Spleen (tissue), 11 donors: ENCODE measurements around the gene SV2C. TPM values are rescaled to one million over a fixed set of nuclear protein-coding genes. Genes with fewer than 3 reads are reported as not detected.

Source experiments
- DNase-seq: peaks from one replicate; pipeline ENCODE4 v3.0.0-alpha.2; 2020
- H3K27ac ChIP-seq, 8 donors: fragments of 200-600 bp; sonication (generic) in 7 of 8; 1 replicate in 4 of 8; 2 replicates in 4 of 8; pipeline versions ENCODE4 v1.5.0 to v1.8.0; 2016 to 2021; ENCODE audit warnings: inconsistent platforms in 4 of 8, mild to moderate bottlenecking in 4 of 8, moderate library complexity in 1 of 8
- H3K27me3 ChIP-seq, 7 donors: fragments of 200-600 bp; sonication (generic) in 6 of 7; replicated peaks in 1 of 7; 1 replicate in 4 of 7; 2 replicates in 3 of 7; pipeline versions ENCODE4 v1.5.0 to v1.8.0; 2016 to 2021; ENCODE audit warnings: inconsistent platforms in 3 of 7, mild to moderate bottlenecking in 1 of 7
- H3K36me3 ChIP-seq, 6 donors: fragments of 200-600 bp; sonication (generic) in 5 of 6; 1 replicate in 4 of 6; 2 replicates in 2 of 6; pipeline versions ENCODE4 v1.5.0 to v1.8.0; 2016 to 2021; ENCODE audit warnings: inconsistent platforms in 2 of 6
- H3K4me1 ChIP-seq, 6 donors: fragments of 200-600 bp; sonication (generic) in 5 of 6; 1 replicate in 3 of 6; 2 replicates in 3 of 6; pipeline versions ENCODE4 v1.5.0 to v1.8.0; 2016 to 2021; ENCODE audit warnings: inconsistent platforms in 3 of 6
- H3K4me3 ChIP-seq, 8 donors: fragments of 200-600 bp; sonication (generic) in 7 of 8; 1 replicate in 4 of 8; 2 replicates in 4 of 8; pipeline versions ENCODE4 v1.5.0 to v1.8.0; 2016 to 2021; ENCODE audit warnings: inconsistent platforms in 4 of 8, mild to moderate bottlenecking in 4 of 8, moderate library complexity in 2 of 8
- H3K9me3 ChIP-seq, 8 donors: fragments of 200-600 bp; sonication (generic) in 7 of 8; 1 replicate in 4 of 8; 2 replicates in 4 of 8; pipeline versions ENCODE4 v1.5.0 to v1.8.0; 2016 to 2021; ENCODE audit warnings: inconsistent platforms in 4 of 8
- POLR2A ChIP-seq, 3 donors: fragments of 450-650 bp; IDR thresholded peaks; one replicate each; pipeline ENCODE4 v1.5.1; 2017; ENCODE audit warnings: antibody characterized with exemption in 3 of 3, mild to moderate bottlenecking in 1 of 3
- POLR2AphosphoS5 ChIP-seq, 3 donors: sonication (generic); formaldehyde crosslinking; IDR thresholded peaks; one replicate each; pipeline ENCODE4 v1.5.1; 2017; ENCODE audit warnings: antibody characterized with exemption in 3 of 3
- WGBS, 5 donors: extraction: QIAGEN DNeasy Blood & Tissue Kit in 3 of 5; methylation state at CpG; one replicate each; pipeline versions ENCODE4 v1.1.5 to v1.1.7; 2013 to 2018; 5-methylcytosine and 5-hydroxymethylcytosine counted together
- intact Hi-C: fragments of 100-400 bp; cut with DNase I; formaldehyde crosslinking; loops from one replicate; pipeline ENCODE4 v1.15.0; 2023; ENCODE audit warnings: low total_unique reads
- polyA plus RNA-seq, 3 donors: library from polyadenylated mRNA; stranded (reverse); fragments of 200-250 nt; gene quantifications; one replicate each; pipeline ENCODE4 v1.2.1, GENCODE V29; 2013
- total RNA-seq, 7 donors: library from RNA; depleted of rRNA in 3 of 7; stranded (reverse); fragments of >200 nt in 3 of 7; fragmentation: NEBNext Ultra II Directional in 4 of 7; extraction: Animal tissue kit (Norgen Biotek cat#: 25700) in 4 of 7; gene quantifications; one replicate each; pipeline versions ENCODE4 v1.1.0 to v1.2.1, GENCODE V29; 2016 to 2021
- TF ChIP-seq, protein P1 (sequence below), 11 experiments: fragments of 200-600 bp in 7 of 11; fragments of 450-650 bp in 4 of 11; sonication (generic) in 4 of 11; IDR thresholded peaks in 8 of 11; conservative IDR thresholded peaks in 3 of 11; 1 replicate in 7 of 11; 2 replicates in 4 of 11; pipeline versions ENCODE4 v1.4.0 to v1.8.0; 2016 to 2021; ENCODE audit warnings: antibody characterized with exemption in 11 of 11, inconsistent platforms in 4 of 11, mild to moderate bottlenecking in 1 of 11
- donor health status: healthy with polysubstance abuse.
- donor health status: DM: no; HTN: no; CAD: no; lungs with moderate emphysema.
- donor health status: DM: no; HTN: no; CAD: no.
- donor health status: Bipolar disorder and iron deficiency.
- donor health status: healthy.
- donor health status: DM: no; HTN: no; CAD: no.
- donor health status: DM: yes; HTN: yes; CAD: no.

SV2C gene
- total and polyA plus RNA-seq, 10 donors: 0.02 to 0.43 (median 0.11) TPM

DNA sequence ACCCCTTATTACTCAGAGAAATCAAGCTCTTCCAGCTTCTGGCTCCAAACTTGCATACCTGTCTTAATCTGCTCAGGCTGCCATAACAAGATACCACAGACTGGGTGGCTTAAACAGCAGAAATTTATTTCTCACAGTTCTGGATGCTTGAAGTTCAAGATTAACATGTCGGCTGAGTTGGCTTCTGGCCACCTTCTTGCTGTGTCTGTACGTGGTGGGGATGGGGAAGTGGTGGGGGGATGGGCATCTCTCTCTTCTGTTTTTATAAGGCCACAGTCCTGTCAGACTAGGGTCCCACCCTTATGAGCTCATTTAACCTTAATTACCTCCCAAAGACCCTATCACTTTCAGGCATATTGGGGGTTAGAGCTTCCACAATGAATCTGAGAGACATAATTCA is 140.5 kb downstream of the SV2C start:
- Histone ChIP-seq H3K27ac (no peak overlapping the region), H3K27me3 (no peaks in the 10 kb centered on the region), H3K36me3 (no peaks in the 10 kb centered on the region), H3K4me3 (no peak overlapping the region), H3K9me3 (no peaks in the 10 kb centered on the region), H3K4me1 (no peaks in the 10 kb centered on the region)
- intact Hi-C loops: no loop called here
- 13 to 33% (median 23%) methylated on average over 2 of the region's 2 CpGs for WGBS, 5 donors
- no peak for TF ChIP-seq POLR2AphosphoS5 (IDR thresholded peaks at IDR 0.05)
- no peak for DNase-seq

DNA sequence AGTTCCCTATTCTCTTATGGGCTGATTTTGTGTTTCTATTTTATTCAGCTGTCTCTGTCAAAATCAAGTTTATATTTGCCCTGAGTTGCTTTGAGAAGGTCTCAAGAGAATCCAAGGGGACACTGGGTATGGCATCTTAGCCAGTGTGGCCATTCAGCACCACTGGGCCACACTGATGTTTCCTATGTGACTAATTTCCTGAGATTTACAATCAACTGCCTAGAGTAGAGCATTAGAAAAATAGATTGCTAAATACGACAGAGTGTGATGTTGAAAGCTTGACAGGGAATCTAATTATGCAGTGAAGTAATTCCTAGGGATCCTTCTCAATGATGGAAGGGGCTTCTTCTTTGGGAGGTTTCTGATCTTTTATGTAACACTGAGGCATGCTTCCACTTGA is 141.7 kb downstream of the SV2C start:
- Histone ChIP-seq H3K27me3 (no peaks in the 10 kb centered on the region), H3K4me1 (no peaks in the 10 kb centered on the region), H3K27ac (no peak overlapping the region), H3K4me3 (no peak overlapping the region), H3K36me3 (no peaks in the 10 kb centered on the region), H3K9me3 (no peaks in the 10 kb centered on the region)
- intact Hi-C loops: no loop called here
- TF ChIP-seq POLR2AphosphoS5 (IDR thresholded peaks at IDR 0.05) (no peak), POLR2A (IDR thresholded peaks at IDR 0.05) (no peak)
- TF ChIP-seq, protein P1, sequence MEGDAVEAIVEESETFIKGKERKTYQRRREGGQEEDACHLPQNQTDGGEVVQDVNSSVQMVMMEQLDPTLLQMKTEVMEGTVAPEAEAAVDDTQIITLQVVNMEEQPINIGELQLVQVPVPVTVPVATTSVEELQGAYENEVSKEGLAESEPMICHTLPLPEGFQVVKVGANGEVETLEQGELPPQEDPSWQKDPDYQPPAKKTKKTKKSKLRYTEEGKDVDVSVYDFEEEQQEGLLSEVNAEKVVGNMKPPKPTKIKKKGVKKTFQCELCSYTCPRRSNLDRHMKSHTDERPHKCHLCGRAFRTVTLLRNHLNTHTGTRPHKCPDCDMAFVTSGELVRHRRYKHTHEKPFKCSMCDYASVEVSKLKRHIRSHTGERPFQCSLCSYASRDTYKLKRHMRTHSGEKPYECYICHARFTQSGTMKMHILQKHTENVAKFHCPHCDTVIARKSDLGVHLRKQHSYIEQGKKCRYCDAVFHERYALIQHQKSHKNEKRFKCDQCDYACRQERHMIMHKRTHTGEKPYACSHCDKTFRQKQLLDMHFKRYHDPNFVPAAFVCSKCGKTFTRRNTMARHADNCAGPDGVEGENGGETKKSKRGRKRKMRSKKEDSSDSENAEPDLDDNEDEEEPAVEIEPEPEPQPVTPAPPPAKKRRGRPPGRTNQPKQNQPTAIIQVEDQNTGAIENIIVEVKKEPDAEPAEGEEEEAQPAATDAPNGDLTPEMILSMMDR (IDR thresholded peaks at IDR 0.05 in 8 of 11, conservative IDR thresholded peaks at IDR 0.05 in 3 of 11): no peak
- WGBS, 5 donors: 37 to 76% (median 44%) methylated on average over 1 of the region's 1 CpG
- DNase-seq: no peak

DNA sequence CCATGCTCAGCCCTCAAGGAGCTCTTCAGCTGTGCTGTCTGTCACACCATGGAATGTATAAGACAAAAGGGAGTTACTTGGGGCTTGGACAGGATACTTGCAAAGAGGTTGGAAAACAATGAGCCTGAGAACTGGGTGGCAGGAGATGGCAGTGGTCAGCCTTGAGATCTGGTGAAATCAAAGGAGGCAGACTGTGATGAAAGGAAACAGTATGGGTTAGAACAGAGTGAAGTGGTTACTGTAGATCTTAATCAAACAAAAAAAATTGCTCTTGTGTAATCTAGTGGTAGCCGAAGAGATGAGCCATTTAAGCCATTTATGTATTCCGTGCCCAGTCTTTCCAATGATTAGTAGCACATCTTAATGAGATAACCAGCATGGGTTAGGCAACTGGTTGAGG is 142.2 kb downstream of the SV2C start:
- Histone ChIP-seq H3K27me3 (no peaks in the 10 kb centered on the region), H3K27ac (no peak overlapping the region), H3K4me3 (no peak overlapping the region), H3K9me3 (no peaks in the 10 kb centered on the region), H3K36me3 (no peaks in the 10 kb centered on the region), H3K4me1 (no peaks in the 10 kb centered on the region)
- TF ChIP-seq POLR2A (IDR thresholded peaks at IDR 0.05) (no peak), POLR2AphosphoS5 (IDR thresholded peaks at IDR 0.05) (no peak)
- TF ChIP-seq, protein P1 (IDR thresholded peaks at IDR 0.05 in 8 of 11, conservative IDR thresholded peaks at IDR 0.05 in 3 of 11): no peak
- DNase-seq: no peak
- intact Hi-C loops: no loop called here
- WGBS, 5 donors: 47 to 77% (median 63%) methylated on average over 2 of the region's 2 CpGs

DNA sequence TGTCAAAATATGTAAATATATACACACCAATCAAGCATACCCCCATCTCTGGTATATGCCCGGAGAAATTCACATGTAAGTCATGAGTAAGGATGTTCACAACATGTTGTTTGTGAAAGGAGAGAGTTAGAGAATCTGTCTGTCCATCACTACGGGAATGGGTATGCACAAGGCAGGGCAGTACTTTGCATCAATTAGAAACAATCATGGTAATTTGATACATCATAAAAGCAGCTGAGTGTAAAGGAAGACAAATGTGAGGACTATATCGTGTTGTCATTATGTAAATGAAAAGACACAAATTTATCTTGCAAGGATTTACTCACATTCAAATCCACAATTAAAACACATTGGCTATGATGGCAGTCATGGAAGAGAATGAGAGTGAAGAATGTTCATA is 146.7 kb downstream of the SV2C start:
- DNase-seq: no peak
- WGBS, 5 donors: 62 to 80% (median 71%) methylated on average over 3 of the region's 3 CpGs

More for the DNA sequence above, 146.7 kb downstream of the SV2C start:
- intact Hi-C loops: no loop called here
- no peak overlapping the region for H3K27ac ChIP-seq
- no peak overlapping the region for H3K4me3 ChIP-seq
- H3K9me3 ChIP-seq: no peaks in the 10 kb centered on the region
- no peaks in the 10 kb centered on the region for H3K4me1 ChIP-seq
- TF ChIP-seq POLR2A (IDR thresholded peaks at IDR 0.05): no peak
- TF ChIP-seq, protein P1 (IDR thresholded peaks at IDR 0.05 in 8 of 11, conservative IDR thresholded peaks at IDR 0.05 in 3 of 11): no peak
- no peaks in the 10 kb centered on the region for H3K36me3 ChIP-seq
- no peaks in the 10 kb centered on the region for H3K27me3 ChIP-seq
